Activated B cell treated with CpG ODN at 0.5 μM for 24 hours (primary cell): ENCODE results near the gene RBM39. TPM values are rescaled to one million over a fixed set of nuclear protein-coding genes. Genes with fewer than 3 reads are reported as not detected.

Experiments
- ATAC-seq: fragments of 200-7000 bp; cut with Tn5 transposase; one replicate; pipeline ENCODE4 v1.10.0; 2021; ENCODE audit warnings: low read depth, mild to moderate bottlenecking, moderate library complexity
- CTCF ChIA-PET: fragments of 350-600 bp; sonication (Branson Sonifier 250); formaldehyde crosslinking; loops from one replicate; lab custom pipeline; 2021; ENCODE audit warnings: antibody characterized with exemption; lab: Charles Lee
- POLR2A ChIA-PET: fragments of 350-600 bp; sonication (Branson Sonifier 250); formaldehyde crosslinking; loops from one replicate; lab custom pipeline; 2021; ENCODE audit warnings: antibody characterized with exemption; lab: Charles Lee
- DNase-seq: peaks from one replicate; pipeline ENCODE4 v3.0.0; 2022
- H3K27ac Mint-ChIP-seq: one replicate; pipeline ENCODE4 v1.8.0; 2020; ENCODE audit warnings: mixed read lengths
- H3K27me3 Mint-ChIP-seq: one replicate; pipeline ENCODE4 v1.8.0; 2021; ENCODE audit warnings: mixed read lengths
- H3K36me3 Mint-ChIP-seq: one replicate; pipeline ENCODE4 v1.8.0; 2021; ENCODE audit warnings: low read depth, mixed read lengths
- H3K4me1 Mint-ChIP-seq: one replicate; pipeline ENCODE4 v1.8.0; 2021; ENCODE audit warnings: mixed read lengths
- H3K4me3 Mint-ChIP-seq: one replicate; pipeline ENCODE4 v1.8.0; 2020; ENCODE audit warnings: mild to moderate bottlenecking, mixed read lengths
- H3K9me3 Mint-ChIP-seq: one replicate; pipeline ENCODE4 v1.8.0; 2020; ENCODE audit warnings: mixed read lengths
- CTCF ChIP-seq: fragments of 200-600 bp; IDR thresholded peaks from one replicate; pipeline ENCODE4 v1.8.0; 2022; ENCODE audit warnings: antibody characterized with exemption, mild to moderate bottlenecking
- intact Hi-C: fragments of 100-400 bp; cut with micrococcal nuclease; formaldehyde crosslinking; loops from one replicate; pipeline ENCODE4 v1.15.1; 2024
- total RNA-seq: library from RNA; stranded (reverse); gene quantifications from 2 replicates; pipeline ENCODE4 v1.2.3, GENCODE V29; 2022

Gene RBM39
- total RNA-seq, 1 donor from 2014 or later = 483 TPM

- Mint-ChIP-seq H3K27ac (no peak overlapping the region), H3K4me1 (peaks cover 15% of the 10 kb centered on the region), H3K4me3 (no peak overlapping the region), H3K27me3 (no peaks in the 10 kb centered on the region), H3K9me3 (no peaks in the 10 kb centered on the region), H3K36me3 (peaks cover 75% of the 10 kb centered on the region)
- no peak for ATAC-seq
- POLR2A ChIA-PET = interaction anchor here (0.5 to 2.0 kb wide), 4 partner anchors 17 to 86 kb away, joined by 3 to 9 read pairs (median 4); partner anchors contain the start of genes CPNE1 and RBM12
- CTCF ChIA-PET = interaction anchor here (1.4 kb wide), 1 partner anchor 226 kb away, joined by 3 read pairs; no protein-coding TSS in a partner anchor
- intact Hi-C loops = no loop called here
- DNase-seq = no peak
- TF ChIP-seq CTCF = no peak
These were observed 37.4 kb downstream of the RBM39 start for GRCh38 chr20:35704514-35705261.

GRCh38 chr20:35702824-35703695 is 39.0 kb downstream of the RBM39 start:
- DNase-seq (no peak), ATAC-seq (no peak)
- peaks cover 18% of the 10 kb centered on the region for H3K4me1 Mint-ChIP-seq
- no peaks in the 10 kb centered on the region for H3K27me3 Mint-ChIP-seq
- H3K27ac Mint-ChIP-seq = no peak overlapping the region
- H3K4me3 Mint-ChIP-seq = no peak overlapping the region
- POLR2A ChIA-PET = interaction anchor here (0.6 to 2.0 kb wide), 8 partner anchors 26 to 1970 kb away, joined by 3 to 11 read pairs (median 4); partner anchors contain the start of genes CPNE1, RBM12 and RBM39
- CTCF ChIA-PET = interaction anchor here (0.6 kb wide), 1 partner anchor 166 kb away, joined by 3 read pairs; no protein-coding TSS in a partner anchor
- intact Hi-C loops = no loop called here
- no peak for TF ChIP-seq CTCF
- no peaks in the 10 kb centered on the region for H3K9me3 Mint-ChIP-seq
- peaks cover 75% of the 10 kb centered on the region for H3K36me3 Mint-ChIP-seq

DNA sequence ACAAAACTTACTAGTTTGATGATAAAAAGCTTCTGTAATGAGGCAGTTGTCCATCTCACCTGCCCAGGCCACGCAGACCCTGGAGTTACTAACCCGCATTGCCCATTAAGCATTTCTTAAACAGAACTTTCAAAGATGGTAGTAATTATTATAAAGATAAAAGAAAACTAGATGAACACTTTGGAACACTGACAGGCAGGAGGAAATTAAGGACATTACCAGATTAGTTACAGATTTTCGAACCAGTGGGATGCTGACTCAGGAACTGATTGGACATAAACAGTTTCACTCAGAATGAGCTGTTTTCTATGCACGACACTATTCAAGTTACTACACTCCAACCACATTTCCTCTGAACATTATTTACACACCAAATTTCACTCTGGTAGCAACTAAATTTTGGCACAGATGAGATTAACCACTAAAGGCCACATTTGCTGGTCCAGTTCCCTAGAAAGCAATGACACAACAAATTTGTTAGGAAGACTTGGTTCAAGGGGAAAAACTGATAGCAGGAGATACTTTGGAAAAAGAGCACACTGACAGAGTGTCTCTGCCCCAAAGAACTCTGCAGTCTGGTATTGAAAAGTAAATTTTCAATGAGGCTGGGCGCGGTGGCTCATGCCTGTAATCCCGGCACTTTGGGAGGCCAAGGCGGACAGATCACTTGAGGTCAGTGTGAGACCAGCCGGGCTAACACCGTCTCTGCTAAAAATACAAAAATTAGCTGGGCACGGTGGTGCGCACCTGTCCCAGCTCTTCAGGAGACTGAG is 39.8 kb downstream of the RBM39 start:
- Mint-ChIP-seq H3K27ac (peak overlapping the region; percentile 37), H3K27me3 (no peaks in the 10 kb centered on the region), H3K4me1 (peaks cover 26% of the 10 kb centered on the region), H3K36me3 (peaks cover 76% of the 10 kb centered on the region), H3K4me3 (no peak overlapping the region), H3K9me3 (no peaks in the 10 kb centered on the region)
- intact Hi-C loops = no loop called here
- ATAC-seq (no peak), DNase-seq (no peak)
- ChIA-PET POLR2A (interaction anchor here (0.7 to 2.0 kb wide), 9 partner anchors 17 to 73 kb away, joined by 3 to 9 read pairs (median 4); partner anchors contain the start of genes CPNE1, RBM12 and RBM39), CTCF (interaction anchor here (0.9 kb wide), 1 partner anchor 29 kb away, joined by 3 read pairs; no protein-coding TSS in a partner anchor)
- TF ChIP-seq CTCF = no peak

DNA sequence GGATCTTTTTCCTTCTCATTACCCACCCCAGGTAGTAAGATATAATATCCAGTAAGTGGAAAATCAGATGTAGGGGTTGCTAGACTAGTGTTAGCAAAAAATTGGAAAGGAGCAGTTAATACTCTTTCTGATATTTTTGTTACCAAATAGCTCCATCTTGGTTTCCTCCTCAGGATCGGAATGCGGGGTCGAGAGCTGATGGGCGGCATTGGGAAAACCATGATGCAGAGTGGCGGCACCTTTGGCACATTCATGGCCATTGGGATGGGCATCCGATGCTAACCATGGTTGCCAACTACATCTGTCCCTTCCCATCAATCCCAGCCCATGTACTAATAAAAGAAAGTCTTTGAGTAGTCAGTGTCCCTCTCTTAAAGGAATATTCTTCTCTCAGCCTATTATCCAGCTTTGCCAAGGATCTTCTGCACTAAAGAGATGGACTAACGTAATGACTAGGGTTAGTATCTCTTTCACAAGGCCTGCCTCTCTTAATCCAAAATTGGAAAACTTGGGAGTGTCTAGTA is 41.4 kb downstream of the RBM39 start:
- no peak for ATAC-seq
- Mint-ChIP-seq H3K9me3 (no peaks in the 10 kb centered on the region), H3K4me3 (peak overlapping the region; percentile 97), H3K36me3 (peaks cover 73% of the 10 kb centered on the region), H3K4me1 (peaks cover 27% of the 10 kb centered on the region), H3K27ac (peak overlapping the region; percentile 11), H3K27me3 (no peaks in the 10 kb centered on the region)
- ChIA-PET CTCF (interaction anchor here (0.6 to 2.5 kb wide), 2 partner anchors 138 to 237 kb away, joined by 3 to 6 read pairs; no protein-coding TSS in a partner anchor), POLR2A (interaction anchor here (1.0 to 2.3 kb wide), 6 partner anchors 9 to 222 kb away, joined by 3 to 12 read pairs (median 5); partner anchors contain the start of genes PHF20 and RBM39)
- intact Hi-C loops = no loop called here
- DNase-seq = no peak
- no peak for TF ChIP-seq CTCF
